Measurements from ENCODE around the gene CFAP141.

The CFAP141 gene

GRCh38 chr1:154183046-154183915, 22.9 kb downstream of the CFAP141 start (continued):
- TF ChIP-seq ZNF324 (tag by site-specific recombination; IDR thresholded peaks at IDR 0.05) (peak; percentile 38; the same call in 1 of the 2 replicates), TCF7L2 (IDR thresholded peaks at IDR 0.05; ENCODE audit: borderline replicate concordance, low read depth, low read length) (no peak), ZNF148 (tag by site-specific recombination; IDR thresholded peaks at IDR 0.05; ENCODE audit: borderline replicate concordance) (no peak), MEIS1 (CRISPR knock-in tag; IDR thresholded peaks at IDR 0.05; ENCODE audit: borderline replicate concordance) (no peak), MZF1 (tag by site-specific recombination; IDR thresholded peaks at IDR 0.05; ENCODE audit: borderline replicate concordance) (0 out of 2 replicates have a peak, but pooled peaks have one; percentile 18), ZNF112 (tag by site-specific recombination; IDR thresholded peaks at IDR 0.05) (no peak), INSM2 (tag by site-specific recombination; IDR thresholded peaks at IDR 0.05) (peak; percentile 53; the same call in 1 of the 2 replicates), ZSCAN4 (tag by site-specific recombination; IDR thresholded peaks at IDR 0.05) (no peak), ZFP41 (tag by site-specific recombination; IDR thresholded peaks at IDR 0.05; ENCODE audit: borderline replicate concordance) (no peak), ZNF121 (tag by site-specific recombination; IDR thresholded peaks at IDR 0.05) (0 out of 2 replicates have a peak, but pooled peaks have one; percentile 8), ZNF610 (tag by site-specific recombination; IDR thresholded peaks at IDR 0.05; ENCODE audit: borderline replicate concordance) (no peak; the same call in 1 of the 2 replicates), ZBTB44 (tag by site-specific recombination; IDR thresholded peaks at IDR 0.05) (no peak), IKZF3 (tag by site-specific recombination; IDR thresholded peaks at IDR 0.05) (peak; percentile 100), ZNF639 (tag by site-specific recombination; IDR thresholded peaks at IDR 0.05) (0 out of 2 replicates have a peak, but pooled peaks have one; percentile 17), ZNF449 (tag by site-specific recombination; IDR thresholded peaks at IDR 0.05) (no peak), ZNF785 (tag by site-specific recombination; IDR thresholded peaks at IDR 0.05) (no peak), ZNF521 (tag by site-specific recombination; IDR thresholded peaks at IDR 0.05) (no peak), ZNF202 (tag by site-specific recombination; IDR thresholded peaks at IDR 0.05; ENCODE audit: borderline replicate concordance) (no peak), ZFP69B (tag by site-specific recombination; IDR thresholded peaks at IDR 0.05) (peak; percentile 35), ZNF169 (tag by site-specific recombination; IDR thresholded peaks at IDR 0.05) (no peak), ZNF558 (tag by site-specific recombination; IDR thresholded peaks at IDR 0.05) (no peak), KLF8 (tag by site-specific recombination; IDR thresholded peaks at IDR 0.05) (peak; percentile 91), ZIC2 (tag by site-specific recombination; IDR thresholded peaks at IDR 0.05) (peak; percentile 88), ZNF777 (tag by site-specific recombination; IDR thresholded peaks at IDR 0.05; ENCODE audit: borderline replicate concordance) (no peak), ZNF37A (tag by site-specific recombination; IDR thresholded peaks at IDR 0.05) (no peak), ZNF571 (tag by site-specific recombination; IDR thresholded peaks at IDR 0.05) (no peak), ZNF23 (tag by site-specific recombination; IDR thresholded peaks at IDR 0.05; ENCODE audit: borderline replicate concordance) (no peak), KLF16 (tag by site-specific recombination; IDR thresholded peaks at IDR 0.05) (peak; percentile 95), ZNF211 (tag by site-specific recombination; IDR thresholded peaks at IDR 0.05; ENCODE audit: low read depth) (no peak), EGR2 (tag by site-specific recombination; IDR thresholded peaks at IDR 0.05; ENCODE audit: low read depth) (peak; percentile 45)
